ENCODE results near the gene ITM2C. TPM values are rescaled to one million over a fixed set of nuclear protein-coding genes. Genes with fewer than 3 reads are reported as not detected.
A peak's percentile ranks its signal among the peaks of the same experiment; 100 is the strongest.

Gene ITM2C
- total RNA-seq, 1 donor from 2014 or later = 88.1 TPM

DNA sequence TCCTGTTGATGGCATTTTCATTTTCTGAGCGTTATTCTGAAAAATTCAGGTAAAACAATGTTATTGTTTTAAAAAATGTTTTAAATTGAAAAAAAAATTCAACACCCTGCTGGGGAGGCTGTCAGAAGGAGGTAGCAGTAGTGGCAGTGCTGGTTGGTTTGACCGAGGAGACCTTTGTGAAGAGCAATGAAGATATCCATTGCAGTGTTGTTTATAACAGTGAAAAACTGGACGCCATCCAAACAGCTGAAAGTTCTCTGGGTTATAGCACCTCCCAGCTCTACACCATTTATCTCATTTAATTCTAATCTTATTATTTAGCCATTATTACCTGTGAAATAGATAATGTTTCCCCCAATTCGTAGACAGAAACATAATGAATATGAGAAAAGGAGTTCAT is 12.6 kb upstream of the ITM2C start:
- no peak for DNase-seq

DNA sequence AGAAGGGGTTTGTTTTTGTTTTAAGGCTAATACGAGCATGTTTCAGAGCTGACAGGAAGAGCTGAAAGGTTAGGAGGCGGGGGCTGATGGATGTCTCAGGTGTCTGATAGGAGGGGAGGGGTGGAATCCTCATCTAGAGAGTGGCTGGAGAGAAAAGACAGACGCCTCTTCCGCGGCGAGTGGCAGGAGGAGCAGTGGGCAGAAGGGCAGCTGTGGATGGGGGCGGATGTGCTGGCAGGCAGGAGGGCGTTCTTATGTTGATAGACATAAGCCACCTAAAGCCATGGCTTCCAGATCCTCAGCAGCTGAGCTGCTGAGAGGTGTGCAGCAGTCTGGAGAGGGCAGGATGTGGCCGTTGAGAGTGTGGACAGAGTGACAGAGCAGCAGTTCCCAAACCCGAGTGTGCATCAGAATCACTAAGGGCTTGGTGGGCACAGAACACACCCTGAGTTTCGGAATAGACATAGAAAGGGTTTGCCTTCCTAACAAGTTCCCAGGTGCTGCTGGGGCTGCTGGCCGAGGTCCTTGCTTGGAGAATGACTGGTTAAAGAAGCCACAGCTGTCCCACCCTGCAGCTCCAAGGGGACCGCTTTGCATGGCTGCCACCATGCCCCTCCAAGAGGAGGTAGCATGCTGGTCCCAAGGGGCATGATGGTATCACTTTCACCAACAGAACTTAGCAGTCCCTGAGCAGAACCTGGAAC is 3.0 kb upstream of the ITM2C start:
- DNase-seq = no peak

DNA sequence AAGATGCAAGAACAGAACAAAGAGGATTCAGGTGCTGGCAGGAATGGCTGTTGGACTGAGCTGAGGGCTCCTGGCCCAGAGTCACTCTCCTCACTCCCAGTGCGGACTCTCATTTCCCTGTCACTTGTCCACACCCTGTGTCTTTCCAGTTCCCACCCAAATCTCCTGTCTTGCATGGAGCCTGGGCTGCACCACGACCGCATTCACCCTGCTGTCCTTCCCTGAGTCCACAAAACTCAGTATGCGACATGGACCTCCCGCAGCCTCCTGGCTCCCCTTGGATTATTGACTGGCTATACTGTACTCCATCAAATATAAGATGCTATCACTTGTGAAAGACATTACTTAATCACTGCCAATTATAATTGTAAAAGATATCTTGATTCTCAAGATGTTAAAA is 2.5 kb upstream of the ITM2C start:
- DNase-seq = no peak

DNA sequence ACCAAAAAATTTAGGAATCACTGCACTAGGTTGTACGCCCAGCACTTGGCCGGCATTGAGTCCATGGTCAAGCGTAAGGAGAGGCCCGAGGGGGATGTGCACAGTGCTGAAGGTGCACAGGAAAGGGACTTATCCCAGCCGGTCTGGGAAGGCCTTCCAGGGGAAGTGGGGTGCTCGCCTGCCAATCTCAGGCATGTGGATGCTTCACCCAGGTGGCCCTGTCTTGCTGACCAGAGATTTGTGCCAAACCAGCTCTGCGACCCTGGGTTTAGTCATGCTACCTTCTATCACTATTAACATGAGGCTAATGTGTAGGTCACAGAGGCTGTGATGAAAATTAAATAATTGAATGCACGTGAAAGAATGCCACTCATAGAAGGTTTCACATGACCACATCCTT is 1.7 kb upstream of the ITM2C start:
- no peak for DNase-seq

DNA sequence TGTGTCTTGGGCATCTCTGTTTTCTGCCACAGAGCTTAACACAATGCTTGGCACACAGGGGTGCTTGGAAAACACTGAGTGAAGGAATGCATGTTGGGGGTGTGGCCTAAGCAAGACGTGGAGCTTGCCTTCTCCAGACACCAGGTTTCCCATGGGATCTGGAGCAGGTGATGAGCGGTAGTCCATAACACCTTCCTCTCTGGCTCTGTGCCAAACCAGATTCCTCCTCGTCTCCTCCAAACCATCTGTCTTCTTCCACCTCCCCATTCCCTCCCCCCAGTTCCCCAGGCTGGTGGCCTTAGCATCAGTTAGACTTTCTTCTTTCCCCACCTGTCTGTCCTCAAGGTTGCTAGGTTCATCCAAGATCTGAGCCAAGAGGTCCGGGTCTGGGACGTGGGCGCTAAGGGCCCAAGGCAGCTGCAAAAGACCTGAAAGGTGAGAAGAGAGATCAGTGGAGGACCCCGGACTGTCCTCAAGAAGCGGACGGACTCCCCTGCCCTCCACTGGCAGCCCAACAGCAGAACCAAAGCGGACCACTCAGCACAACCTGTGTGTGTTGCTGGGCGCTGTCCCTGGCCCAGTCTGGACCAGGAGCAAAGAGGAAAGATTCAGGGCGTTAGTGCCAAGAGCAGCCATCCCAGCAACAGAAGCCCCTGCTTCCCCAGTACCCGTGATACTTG is 1.2 kb upstream of the ITM2C start:
- DNase-seq = no peak

DNA sequence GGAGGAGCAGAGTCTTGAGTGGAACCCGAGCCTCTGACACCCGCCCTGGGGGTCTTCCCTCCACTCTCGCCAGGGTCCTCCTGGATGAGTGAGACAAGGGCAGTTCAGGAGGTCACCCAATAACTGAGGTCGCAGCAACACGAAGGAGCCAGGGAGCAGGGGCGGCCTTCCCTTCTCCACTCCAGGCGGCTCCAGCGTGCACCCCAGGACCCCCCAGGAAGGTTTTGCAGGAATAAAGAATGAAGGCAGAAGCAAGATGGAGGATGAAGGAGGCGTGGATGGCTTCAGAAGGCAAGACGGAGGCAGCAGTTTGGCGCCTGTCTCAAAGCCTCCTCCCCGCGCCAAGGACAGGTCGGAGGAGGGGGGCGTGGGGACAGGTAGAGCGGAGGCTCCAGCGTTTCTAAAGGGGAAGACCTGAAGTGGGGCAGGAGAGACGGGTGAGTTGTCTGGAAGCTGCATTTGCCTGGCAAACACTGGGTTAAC is 579 bp upstream of the ITM2C start:
- DNase-seq = no peak

DNA sequence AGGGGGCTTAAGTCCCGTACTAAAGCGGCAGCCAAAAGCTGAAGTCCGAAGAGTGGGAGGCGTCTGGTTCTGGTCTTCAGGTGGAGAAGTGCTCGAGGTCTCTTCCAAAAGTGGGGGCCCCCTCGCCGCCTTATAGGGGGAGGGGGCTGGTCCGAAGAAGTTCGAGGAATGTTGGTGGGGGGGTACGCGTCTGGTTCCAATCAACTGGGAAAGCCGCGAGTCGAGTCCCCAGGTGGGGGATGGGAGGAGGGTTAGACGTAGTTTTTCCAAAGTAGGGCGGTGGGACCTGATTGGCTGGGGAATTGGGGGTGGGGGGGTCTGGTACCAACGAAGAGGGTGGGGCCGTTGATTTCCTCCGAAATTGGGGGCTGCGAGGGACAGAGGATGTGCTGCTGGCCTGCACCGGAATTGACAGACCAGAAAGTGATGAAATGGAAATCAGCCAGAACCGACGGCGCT is 594 bp downstream of the ITM2C start:
- peak; percentile 66 for DNase-seq

DNA sequence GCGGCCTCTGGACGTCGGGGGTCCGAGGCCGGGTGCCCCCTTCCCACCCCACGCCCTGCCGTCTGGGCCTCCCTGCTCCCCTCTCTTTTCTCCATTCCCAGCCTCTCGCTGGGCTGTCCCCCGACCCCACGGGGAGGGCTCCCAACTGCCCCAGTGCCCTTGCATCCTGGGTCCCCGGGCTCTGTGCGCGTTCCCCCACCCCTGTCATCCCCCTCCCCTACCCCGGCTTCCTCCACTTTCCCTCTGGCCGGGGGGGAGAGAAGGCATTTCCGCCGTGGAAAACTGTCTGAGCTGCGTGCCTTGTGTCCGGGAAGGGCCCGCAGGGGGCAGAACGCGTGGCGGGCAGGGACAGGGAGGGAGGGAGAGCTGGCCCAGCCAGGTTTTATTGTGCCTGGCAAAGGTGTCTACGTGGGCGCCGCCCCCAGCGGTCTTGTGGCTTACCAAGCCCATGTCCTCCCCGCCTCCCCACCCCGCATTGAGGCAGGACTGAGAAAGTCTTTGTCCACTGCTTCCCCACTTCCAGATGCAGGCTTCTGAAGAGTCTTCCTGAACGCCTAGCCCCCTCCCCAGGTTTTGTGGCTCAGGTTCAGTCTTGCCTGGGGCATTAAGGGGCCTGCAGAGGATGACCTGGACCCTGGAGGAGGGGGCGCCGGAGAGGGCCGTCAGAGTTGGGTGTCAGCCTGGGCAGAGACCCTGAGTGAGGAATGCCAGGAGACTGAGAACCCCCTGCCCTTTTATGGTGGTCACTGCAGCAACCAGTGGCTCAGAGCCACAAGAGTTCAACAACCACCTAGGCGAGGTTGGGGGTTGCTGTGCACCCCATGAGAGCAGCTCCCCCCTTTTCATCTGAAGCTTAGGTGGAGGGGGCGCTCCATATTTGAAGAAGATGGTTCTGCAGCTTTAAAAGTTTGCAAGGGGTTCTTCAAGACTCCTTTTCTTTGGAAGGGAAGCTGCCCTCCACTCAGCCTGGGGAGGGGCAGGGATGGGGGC is 1.3 kb downstream of the ITM2C start:
- peak; percentile 61 for DNase-seq

DNA sequence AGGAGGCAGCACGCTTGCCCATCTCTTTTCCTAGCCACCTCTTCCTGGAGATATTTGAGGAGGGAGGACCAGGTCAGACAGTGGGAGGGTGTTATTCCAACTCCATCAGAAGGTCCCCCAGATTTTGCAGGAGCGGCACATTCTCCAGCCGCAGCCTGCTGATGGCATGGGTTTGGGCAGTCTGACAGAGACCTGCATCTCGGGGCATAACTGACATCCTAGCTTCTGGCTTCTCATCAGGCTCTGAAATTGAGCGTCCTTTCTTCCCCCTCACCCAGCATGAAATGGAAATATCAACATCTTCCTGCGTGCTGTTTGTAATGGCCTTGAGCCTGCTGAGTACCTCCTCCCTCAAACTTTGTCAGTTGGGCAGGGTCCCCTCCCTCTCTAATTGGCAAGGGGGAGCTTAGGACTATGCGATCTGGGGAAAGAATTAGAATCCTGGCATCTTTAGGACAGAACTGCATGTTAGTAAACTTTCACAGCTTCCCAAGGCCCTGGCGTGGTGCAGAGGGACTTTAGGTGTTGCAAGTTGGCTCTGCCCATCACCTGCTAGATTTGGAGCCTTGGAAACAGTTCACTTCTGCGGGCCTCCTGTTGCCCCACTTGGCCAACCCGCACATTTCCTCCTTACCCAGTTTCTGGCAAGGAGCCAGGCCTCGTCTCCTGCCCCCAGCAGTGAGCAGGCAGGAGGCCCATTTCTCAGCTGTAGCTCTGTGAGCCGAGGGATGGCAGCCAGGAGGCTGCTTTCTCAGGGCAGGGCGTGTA is 2.2 kb downstream of the ITM2C start:
- peak; percentile 66 for DNase-seq

DNA sequence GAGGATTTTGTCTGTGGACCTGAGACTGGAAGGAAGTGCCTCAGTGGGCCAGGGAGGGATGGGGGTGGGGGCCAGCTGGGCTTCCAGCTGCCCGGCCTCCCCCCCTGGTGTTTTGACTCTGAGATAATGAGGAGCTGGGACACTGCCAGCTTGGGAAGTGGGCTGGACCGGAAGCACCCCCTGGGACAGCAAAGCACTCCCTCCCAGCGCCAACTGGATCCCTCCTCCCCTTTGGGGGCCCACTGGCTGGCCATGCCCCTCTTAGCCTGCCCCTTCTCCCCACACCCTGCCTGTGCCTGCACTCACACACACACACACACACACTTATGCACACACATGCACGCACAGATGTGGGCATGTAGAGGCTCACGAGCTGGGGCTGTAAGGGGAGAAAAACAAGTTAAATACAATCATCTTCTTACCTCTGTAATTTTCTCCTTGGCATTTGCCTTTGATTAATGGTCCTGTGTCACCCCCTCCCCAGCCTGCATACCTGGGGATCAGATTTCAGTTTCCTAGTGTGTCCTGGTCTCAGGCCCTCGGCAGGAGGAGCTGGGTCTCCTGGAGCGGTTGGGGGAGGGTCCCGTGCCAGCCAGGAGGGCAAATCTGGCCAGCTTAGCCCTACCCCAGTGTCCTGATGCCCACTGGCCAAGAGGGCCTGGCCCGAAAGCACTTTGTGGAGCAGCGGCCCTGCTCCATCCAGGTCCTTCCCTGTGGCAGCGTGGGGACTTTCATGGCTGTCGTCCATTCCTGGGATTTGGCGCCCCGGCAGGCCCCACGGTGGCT is 3.6 kb downstream of the ITM2C start:
- peak; percentile 62 for DNase-seq

DNA sequence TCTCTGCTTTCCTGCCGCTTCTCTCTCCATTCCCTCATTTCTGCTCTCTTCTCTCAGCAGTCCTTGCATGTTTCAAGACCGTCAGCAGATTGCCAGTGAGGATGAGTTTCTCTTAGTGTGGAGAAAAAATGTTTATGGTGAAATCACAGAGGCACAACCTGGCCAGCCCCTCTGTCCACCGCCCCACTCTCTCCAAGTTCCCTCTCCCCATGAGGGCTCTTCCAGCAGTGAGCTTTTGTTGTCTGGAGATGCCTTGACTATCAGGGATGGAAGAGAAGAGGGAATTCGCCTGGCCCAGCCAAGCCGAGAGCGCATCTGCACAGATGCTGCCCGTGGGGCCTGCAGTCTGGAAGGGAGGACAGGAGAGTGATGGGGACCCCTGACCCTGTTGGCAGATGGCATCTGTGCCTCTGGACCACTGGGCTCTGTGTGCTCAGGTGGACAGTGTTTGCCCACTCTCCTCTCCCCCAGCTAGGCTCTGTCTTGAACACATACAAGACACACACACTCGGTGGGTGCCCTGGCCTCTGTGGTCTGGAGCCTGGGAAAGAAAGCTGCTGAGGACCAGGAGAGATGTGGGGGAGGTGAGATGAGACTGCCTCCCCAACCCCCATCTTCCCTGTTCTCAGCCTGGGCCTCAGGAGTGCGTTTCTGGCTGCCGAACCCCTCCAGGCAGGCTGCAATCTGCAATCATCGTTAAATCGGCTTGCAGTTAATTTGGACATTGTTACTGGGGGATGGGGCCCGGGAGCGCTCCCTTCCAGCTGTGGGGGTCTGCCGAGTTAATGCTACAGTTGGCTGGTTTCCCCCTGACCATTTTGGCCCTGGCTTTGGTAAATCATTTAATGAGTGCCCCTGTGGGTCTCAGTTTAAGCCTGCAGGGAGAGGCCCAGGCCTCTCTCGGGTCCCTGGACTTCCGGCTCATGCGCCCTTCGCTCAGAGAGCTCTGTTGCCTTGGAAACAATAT is 4.5 kb downstream of the ITM2C start:
- DNase-seq = peak; percentile 55

DNA sequence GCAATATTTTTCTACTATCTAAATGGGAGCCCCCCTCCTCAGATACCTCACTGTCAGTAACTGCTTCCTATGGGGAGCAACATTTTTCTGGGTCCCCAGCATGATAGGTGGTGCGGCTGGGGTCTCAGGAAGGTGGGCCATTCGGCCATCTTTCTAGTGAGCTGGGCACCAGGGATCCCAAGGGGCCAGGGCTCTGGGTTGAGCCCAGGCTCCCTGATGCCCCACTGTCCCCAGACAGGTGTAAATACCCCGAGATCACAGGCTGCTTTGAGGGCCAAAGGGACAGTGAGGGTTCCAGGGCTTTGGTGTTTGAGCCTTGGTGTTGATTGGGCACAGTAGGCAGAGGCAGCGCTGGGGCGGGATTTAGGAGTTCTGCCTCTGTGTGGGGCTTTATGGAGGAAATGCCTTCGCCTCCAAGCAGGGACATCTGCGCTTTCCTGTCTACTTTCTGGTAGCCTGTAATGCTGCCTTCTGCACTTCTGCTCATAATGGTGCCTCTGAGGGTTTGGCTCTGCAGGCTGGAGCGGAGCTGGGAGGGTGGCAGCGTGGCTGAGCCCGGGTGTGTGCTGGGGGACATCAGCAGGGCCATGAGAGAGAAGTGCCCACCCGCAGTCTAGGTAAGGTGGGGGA is 5.3 kb downstream of the ITM2C start:
- DNase-seq = no peak

DNA sequence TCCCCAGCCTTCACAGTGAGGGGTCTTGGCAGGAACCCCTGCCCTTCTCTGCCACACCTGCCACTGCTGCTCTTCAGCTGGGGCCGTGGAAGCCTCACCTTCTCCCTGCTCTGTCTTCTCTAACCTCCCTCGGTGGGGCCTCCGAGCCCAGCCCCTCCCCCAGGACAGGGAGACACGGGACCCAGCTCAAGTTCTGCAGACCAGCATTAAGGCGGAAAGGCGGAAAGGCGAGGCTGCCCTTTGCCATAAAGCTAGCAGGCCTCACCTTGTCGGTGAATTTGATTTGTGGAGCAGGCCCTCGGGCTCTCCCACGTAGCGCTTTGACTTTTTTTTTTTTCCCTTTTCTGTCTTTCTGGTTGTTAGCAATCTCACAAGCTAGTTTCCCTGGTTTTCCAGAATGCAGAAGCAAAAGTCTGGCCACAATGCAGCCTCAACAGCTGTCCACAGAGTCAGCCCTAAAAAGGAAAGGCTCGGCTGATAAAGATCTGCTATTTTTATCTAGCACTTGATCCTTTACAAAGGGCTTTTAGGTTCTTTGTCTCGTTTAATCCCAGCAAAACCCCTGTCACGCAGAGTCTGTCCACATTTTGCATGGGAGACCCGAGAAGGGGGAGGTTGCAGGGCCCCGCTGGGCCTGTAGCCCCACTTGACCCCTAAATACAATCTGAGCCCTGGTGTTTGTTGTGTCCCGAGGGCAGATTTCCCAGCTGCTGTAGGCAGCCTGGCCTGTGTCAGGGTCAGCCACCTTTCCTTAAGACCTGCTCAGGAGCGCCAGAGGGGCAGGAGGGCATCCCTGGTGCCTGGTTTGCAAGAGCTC is 6.0 kb downstream of the ITM2C start:
- DNase-seq = peak; percentile 69

DNA sequence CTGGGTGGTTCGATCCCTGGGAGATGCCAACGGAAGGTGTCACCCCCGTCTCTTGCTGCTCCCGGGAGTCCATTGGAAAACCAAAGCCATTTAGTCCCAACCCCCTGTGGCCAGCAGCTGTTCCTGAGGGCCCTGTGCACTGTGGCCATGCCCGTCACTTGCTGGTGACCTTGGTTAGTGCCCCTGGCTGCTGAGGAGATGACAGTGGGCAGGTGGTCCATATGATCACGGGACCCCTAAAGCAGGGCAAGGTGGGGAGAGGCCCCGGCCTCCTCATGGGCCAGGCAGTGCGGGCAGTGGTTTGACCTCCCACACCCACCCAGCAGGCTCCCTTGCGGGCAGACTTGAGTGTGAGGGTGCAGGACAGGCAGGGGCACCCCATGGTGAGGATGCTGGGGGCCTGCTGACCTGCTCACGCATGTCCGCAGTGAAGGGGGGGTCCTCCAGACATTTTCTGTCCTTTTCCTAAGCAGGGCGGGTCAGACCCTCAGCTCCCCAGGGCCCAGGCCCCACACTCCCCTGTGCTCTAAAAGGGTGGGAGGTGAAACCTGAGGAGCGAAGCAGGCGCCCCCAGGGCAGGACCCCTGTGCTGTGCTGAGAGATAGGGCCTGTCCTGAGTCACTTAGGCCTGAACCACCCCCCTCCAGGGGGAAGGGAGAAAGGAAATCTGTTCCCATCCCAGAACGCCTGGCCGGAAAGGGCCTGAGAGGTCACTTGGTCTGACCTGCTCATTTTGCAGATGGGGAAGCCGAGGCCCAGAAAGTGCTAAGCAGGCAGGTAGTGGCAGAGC is 6.8 kb downstream of the ITM2C start:
- no peak for DNase-seq

DNA sequence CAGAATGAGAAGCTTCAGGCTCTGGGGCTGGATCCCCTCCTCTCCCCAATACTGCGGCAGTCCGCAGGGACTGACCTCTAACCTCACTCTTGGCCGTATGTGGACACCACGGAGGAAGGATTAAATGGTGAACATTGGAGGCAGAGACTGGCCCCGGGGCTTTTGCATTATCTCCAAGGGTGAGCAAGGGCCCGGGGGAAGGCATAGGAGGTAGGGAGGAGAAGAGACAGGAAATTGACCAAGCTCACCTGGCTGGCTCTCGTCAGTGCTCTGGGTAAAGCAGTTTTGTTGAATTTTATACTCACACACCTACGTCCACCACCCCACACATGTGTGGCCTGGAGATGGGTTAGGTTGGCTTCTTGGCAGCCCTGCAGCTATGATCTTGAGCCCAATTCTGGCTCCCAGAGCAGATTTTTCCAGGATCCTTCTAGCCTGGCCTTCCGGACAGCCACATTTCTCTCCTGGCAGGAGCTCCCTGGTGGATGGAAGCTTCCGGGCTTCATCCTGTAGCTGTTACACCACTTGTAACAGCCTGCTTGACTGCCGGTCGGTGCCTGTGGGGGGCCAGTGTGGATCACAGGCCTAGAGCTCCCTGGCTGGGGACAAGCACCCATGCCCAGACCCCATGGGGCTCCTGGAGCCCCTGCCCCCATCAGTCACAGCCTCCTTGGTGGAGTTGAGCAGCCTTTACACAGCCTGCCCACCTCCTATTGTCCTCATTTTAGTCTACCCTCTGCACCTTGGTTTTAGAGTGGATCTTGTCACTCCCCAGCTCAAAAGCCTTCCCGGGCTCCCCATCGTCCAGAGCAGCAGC is 7.6 kb downstream of the ITM2C start:
- no peak for DNase-seq

DNA sequence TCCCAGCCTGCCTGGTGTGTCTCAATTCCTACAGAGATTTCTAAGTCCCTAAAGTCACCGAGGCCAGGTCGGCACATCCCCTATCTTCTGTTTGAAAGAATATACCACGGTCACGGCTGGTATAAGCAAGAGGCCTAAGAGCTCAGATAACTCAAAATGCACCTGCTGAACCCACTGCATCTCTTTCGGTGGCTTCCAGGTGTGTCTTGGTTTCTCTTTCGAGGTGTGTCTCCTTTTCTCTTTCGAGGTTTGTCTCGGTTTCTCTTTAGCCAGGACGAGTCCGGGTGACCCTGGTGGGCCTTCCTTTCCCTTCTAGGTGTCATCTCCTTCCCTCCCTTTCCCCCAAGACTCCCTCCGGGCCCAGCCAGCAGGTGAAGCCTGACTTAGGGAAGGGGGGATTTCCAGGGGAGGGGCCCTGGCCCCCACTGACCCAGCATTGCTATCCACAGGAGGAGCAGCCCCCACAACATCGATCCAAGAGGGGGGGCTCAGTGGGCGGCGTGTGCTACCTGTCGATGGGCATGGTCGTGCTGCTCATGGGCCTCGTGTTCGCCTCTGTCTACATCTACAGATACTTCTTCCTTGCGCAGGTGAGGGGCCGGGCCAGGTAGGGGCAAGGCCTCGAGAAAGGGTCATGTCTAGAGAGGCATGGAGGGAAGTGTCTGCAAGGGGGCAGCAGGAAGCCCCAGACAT is 8.4 kb downstream of the ITM2C start:
- DNase-seq = no peak

All from tongue (tissue), 2 donors.